SK-N-MC (cell line): ENCODE measurements around the gene KLHL30.

Source experiments
- EZH2 ChIP-seq: fragments of 200-600 bp; sonication (generic); IDR thresholded peaks from one replicate; pipeline ENCODE4 v1.6.1; 2017; ENCODE audit warnings: antibody characterized with exemption
- POLR2AphosphoS5 ChIP-seq: IDR thresholded peaks from 2 replicates; pipeline ENCODE4 v1.6.1; 2012; ENCODE audit warnings: mild to moderate bottlenecking, low read depth, low read length, borderline replicate concordance

DNA sequence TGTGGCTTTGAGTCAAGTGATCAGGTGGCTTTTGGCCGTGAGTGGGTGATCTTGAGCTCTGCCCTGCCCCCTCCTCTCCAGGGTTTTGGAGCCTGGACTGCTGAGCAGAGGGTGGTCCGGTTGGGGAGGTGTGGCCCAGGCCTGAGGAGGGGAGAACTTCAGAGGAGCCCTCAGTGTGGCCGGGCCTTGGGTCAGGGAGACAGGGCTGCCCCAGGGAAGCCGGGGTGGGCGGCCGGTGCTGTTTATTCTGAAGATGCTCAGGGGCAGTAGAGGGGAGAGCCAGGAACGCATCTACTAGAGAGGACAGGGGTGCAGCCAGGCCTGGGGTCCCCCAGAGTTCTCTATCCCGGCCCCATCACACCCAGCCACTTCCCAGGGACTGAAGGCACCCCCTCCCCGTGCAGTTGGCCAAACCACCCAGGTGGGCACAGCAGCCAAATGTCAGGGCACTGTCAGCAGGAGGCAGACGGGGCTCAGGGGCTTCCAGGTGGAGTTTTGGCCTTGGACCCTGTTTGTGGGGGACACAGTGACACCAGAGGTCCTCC, 21.3 kb downstream of the KLHL30 start:
- TF ChIP-seq POLR2AphosphoS5 (no peak), EZH2 (no peak)
